NB4 (cell line): ENCODE data around the gene TINCR.

Experiments used
- DNase-seq: peaks from one replicate; pipeline ENCODE4 v3.0.0; 2010; ENCODE audit warnings: low read depth
- H3K4me3 ChIP-seq: one replicate; pipeline ENCODE4 v1.5.1; 2011; ENCODE audit warnings: mild to moderate bottlenecking, low read depth, low read length, moderate library complexity
- MYC ChIP-seq: IDR thresholded peaks from 2 replicates; pipeline ENCODE4 v1.6.1; 2011; ENCODE audit warnings: low read depth, low read length
- POLR2A ChIP-seq: IDR thresholded peaks from 2 replicates; pipeline ENCODE4 v1.6.1; 2011; ENCODE audit warnings: mild to moderate bottlenecking; ENCODE audit not compliant: insufficient read length; ENCODE audit errors: extremely low read depth
- TF ChIP-seq, protein P1 (sequence below): IDR thresholded peaks from one replicate; pipeline ENCODE4 v1.5.1; 2012; ENCODE audit warnings: low read depth, low read length
- TF ChIP-seq, protein P2 (sequence below): IDR thresholded peaks from 2 replicates; pipeline ENCODE4 v1.6.1; 2011; ENCODE audit warnings: low read depth, low read length

TINCR gene

DNA sequence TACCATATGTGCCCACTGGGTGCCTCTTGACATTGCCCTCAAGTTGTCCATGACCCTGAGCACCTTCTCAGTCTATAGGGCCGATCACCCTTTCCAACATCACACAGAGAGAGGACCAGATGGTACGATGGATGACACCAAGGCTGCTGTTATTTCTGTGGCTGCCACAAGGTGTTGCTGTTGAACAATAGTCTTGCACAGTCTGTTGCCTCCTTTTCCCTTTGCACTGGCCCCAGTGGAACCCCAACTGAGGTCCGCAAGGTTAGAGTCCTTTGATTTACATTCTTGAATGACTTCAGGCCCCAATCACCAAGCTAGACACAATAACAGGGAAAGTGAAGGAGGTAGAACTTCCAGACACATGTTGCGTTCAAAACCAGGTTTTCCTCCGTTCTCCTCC, 52.0 kb downstream of the TINCR start:
- DNase-seq: peak; percentile 18
- TF ChIP-seq POLR2A: no peak
- TF ChIP-seq, protein P1, sequence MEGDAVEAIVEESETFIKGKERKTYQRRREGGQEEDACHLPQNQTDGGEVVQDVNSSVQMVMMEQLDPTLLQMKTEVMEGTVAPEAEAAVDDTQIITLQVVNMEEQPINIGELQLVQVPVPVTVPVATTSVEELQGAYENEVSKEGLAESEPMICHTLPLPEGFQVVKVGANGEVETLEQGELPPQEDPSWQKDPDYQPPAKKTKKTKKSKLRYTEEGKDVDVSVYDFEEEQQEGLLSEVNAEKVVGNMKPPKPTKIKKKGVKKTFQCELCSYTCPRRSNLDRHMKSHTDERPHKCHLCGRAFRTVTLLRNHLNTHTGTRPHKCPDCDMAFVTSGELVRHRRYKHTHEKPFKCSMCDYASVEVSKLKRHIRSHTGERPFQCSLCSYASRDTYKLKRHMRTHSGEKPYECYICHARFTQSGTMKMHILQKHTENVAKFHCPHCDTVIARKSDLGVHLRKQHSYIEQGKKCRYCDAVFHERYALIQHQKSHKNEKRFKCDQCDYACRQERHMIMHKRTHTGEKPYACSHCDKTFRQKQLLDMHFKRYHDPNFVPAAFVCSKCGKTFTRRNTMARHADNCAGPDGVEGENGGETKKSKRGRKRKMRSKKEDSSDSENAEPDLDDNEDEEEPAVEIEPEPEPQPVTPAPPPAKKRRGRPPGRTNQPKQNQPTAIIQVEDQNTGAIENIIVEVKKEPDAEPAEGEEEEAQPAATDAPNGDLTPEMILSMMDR: peak; percentile 17
- no peak overlapping the region for H3K4me3 ChIP-seq

DNA sequence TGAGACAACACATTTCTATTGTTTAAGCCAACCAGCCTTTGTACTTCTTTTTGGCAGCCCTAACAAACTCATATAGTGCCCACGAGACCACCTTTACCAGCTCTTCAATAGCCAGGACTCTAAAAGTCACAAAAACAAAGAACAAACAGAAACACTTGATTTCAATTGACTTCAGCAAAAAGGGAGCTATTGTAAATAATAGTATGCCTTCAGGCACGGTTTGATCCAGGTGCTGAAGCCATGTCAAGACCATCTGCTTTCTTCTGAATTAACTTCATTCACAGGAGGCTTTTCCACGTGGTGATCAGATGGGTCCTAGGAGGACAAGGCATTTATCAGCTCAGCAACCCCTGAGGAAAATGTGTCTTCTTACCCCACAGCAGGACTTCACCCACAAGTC, 53.8 kb downstream of the TINCR start:
- no peak for DNase-seq
- TF ChIP-seq MYC: no peak
- TF ChIP-seq, protein P2, sequence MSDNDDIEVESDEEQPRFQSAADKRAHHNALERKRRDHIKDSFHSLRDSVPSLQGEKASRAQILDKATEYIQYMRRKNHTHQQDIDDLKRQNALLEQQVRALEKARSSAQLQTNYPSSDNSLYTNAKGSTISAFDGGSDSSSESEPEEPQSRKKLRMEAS: no peak
- H3K4me3 ChIP-seq: no peak overlapping the region

DNA sequence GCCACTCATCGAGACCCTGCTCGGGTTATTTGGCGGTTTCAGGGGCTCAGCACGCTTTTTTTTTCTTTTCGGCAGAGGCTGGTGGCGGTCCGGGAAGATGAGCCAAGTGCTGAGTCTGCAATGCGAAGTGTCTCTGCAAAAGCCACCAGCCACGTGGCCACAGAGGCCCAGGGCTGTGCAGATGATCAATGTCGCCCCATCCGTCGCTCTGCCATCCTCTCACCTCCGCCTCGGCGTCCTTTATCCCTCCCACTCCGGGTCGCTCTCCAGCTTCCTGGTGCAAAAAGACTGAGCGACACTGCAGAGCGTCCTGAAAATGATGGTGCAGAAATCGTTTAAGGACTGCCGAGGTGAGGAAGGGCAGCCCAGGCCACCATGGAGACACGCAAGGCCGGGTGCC, 55.0 kb downstream of the TINCR start:
- H3K4me3 ChIP-seq: no peak overlapping the region
- DNase-seq: no peak
- TF ChIP-seq, protein P2: no peak
- no peak for TF ChIP-seq MYC
- TF ChIP-seq, protein P1: no peak
- no peak for TF ChIP-seq POLR2A
